NT2/D1 (cell line): Measurements from ENCODE around the gene SURF6.

ENCODE experiments used
- SUZ12 ChIP-seq: IDR thresholded peaks from 2 replicates; pipeline ENCODE4 v1.6.1; 2011; ENCODE audit not compliant: insufficient read length, insufficient read depth; ENCODE audit errors: extremely low read depth
- YY1 ChIP-seq: IDR thresholded peaks from 2 replicates; pipeline ENCODE4 v1.6.1; 2011; ENCODE audit not compliant: insufficient read length, insufficient read depth
- ZNF274 ChIP-seq: IDR thresholded peaks from 2 replicates; pipeline ENCODE4 v1.6.1; 2011; ENCODE audit warnings: mild to moderate bottlenecking, low read depth, low read length

- TF ChIP-seq SUZ12, result no peak
- TF ChIP-seq YY1, result no peak
- TF ChIP-seq ZNF274, result no peak
These were observed 49.5 kb downstream of the SURF6 start for GRCh38 chr9:133286523-133286922.
